CD8-positive, alpha-beta memory T cell (primary cell): ENCODE measurements around the gene ENTPD5. TPM values are rescaled to one million over a fixed set of nuclear protein-coding genes. Genes with fewer than 3 reads are reported as not detected.
A peak's percentile ranks its signal among the peaks of the same experiment; 100 is the strongest.

ENCODE experiments used
- CTCF ChIA-PET: fragments of 350-600 bp; sonication (Branson Sonifier 250); formaldehyde crosslinking; loops from one replicate; lab custom pipeline; 2021; ENCODE audit warnings: antibody characterized with exemption; lab: Charles Lee
- POLR2A ChIA-PET: fragments of 350-600 bp; sonication (Branson Sonifier 250); formaldehyde crosslinking; loops from one replicate; lab custom pipeline; 2021; ENCODE audit warnings: antibody characterized with exemption; lab: Charles Lee
- DNase-seq, 5 donors: peaks; one replicate each; pipeline versions ENCODE4 v3.0.0 to v3.0.0-alpha.2; 2020 to 2022; ENCODE audit warnings: mixed read lengths in 1 of 5
- H3K27ac ChIP-seq: one replicate; pipeline ENCODE4 v1.7.0; 2013; ENCODE audit warnings: low read depth, mild to moderate bottlenecking, low read length, moderate library complexity
- H3K27me3 ChIP-seq: 2 replicates; pipeline ENCODE4 v1.7.0; 2013; ENCODE audit warnings: low read length, mild to moderate bottlenecking; ENCODE audit not compliant: insufficient read depth, poor library complexity, severe bottlenecking
- H3K36me3 ChIP-seq: 2 replicates; pipeline ENCODE4 v1.7.0; 2013; ENCODE audit warnings: mild to moderate bottlenecking, low read length, moderate library complexity; ENCODE audit not compliant: insufficient read depth
- H3K4me1 ChIP-seq: 2 replicates; pipeline ENCODE4 v1.7.0; 2013; ENCODE audit warnings: mild to moderate bottlenecking, low read length, moderate library complexity; ENCODE audit not compliant: insufficient read depth
- H3K4me3 ChIP-seq: 2 replicates; pipeline ENCODE4 v1.7.0; 2013; ENCODE audit warnings: mild to moderate bottlenecking, low read length
- H3K9me3 ChIP-seq: 2 replicates; pipeline ENCODE4 v1.7.0; 2013; ENCODE audit warnings: mild to moderate bottlenecking, low read length
- H3K27ac Mint-ChIP-seq, 8 donors: one replicate each; pipeline ENCODE4 v1.8.0; 2020 to 2021; ENCODE audit warnings: mixed read lengths in 8 of 8, mild to moderate bottlenecking in 6 of 8, inconsistent platforms in 3 of 8, moderate library complexity in 3 of 8
- H3K27me3 Mint-ChIP-seq, 2 donors: one replicate each; pipeline ENCODE4 v1.8.0; 2020 to 2021; ENCODE audit warnings: mixed read lengths in 2 of 2, mild to moderate bottlenecking in 1 of 2, moderate library complexity in 1 of 2
- H3K36me3 Mint-ChIP-seq, 3 donors: one replicate each; pipeline ENCODE4 v1.8.0; 2020 to 2021; ENCODE audit warnings: mixed read lengths in 3 of 3, inconsistent platforms in 1 of 3, mild to moderate bottlenecking in 1 of 3
- H3K4me1 Mint-ChIP-seq, 3 donors: one replicate each; pipeline ENCODE4 v1.8.0; 2020 to 2021; ENCODE audit warnings: mixed read lengths in 3 of 3, inconsistent platforms in 1 of 3, mild to moderate bottlenecking in 1 of 3
- H3K4me3 Mint-ChIP-seq, 7 donors: one replicate each; pipeline ENCODE4 v1.8.0; 2020 to 2021; ENCODE audit warnings: mixed read lengths in 7 of 7, mild to moderate bottlenecking in 6 of 7, moderate library complexity in 4 of 7, inconsistent platforms in 2 of 7
- H3K9me3 Mint-ChIP-seq, 5 donors: one replicate each; pipeline ENCODE4 v1.8.0; 2020 to 2022; ENCODE audit warnings: mixed read lengths in 5 of 5, mild to moderate bottlenecking in 3 of 5, moderate library complexity in 2 of 5, inconsistent platforms in 1 of 5
- polyA plus RNA-seq: library from polyadenylated mRNA; unstranded; fragments of 300-500 nt; fragmentation: Illumina TruSeq; gene quantifications from one replicate; pipeline ENCODE4 v1.2.3, GENCODE V29; 2021
- total RNA-seq, 2 experiments: library from RNA; stranded (reverse); gene quantifications; one replicate each; pipeline ENCODE4 v1.2.3, GENCODE V29; 2021

ENTPD5 gene
- total and polyA plus RNA-seq, 3 experiments from 2014 or later: 8.5 to 13.3 (median 12.4) TPM

- Histone ChIP-seq H3K4me1 (no peaks in the 10 kb centered on the region), H3K36me3 (no peaks in the 10 kb centered on the region), H3K27ac (no peak overlapping the region), H3K9me3 (no peaks in the 10 kb centered on the region), H3K27me3 (no peaks in the 10 kb centered on the region), H3K4me3 (no peak overlapping the region)
- H3K27ac Mint-ChIP-seq: no peak overlapping the region
- H3K36me3 Mint-ChIP-seq: peaks cover 0 to 54% (median 12%) of the 10 kb centered on the region in 3 donors
- no peaks in the 10 kb centered on the region for H3K4me1 Mint-ChIP-seq
- H3K4me3 Mint-ChIP-seq: no peak overlapping the region
- ChIA-PET POLR2A (interaction anchor here (0.6 to 0.7 kb wide), 2 partner anchors 15 to 28 kb away, joined by 3 to 5 read pairs; no protein-coding TSS in a partner anchor), CTCF (no interaction called here)
- no peak for DNase-seq
- no peaks in the 10 kb centered on the region for H3K27me3 Mint-ChIP-seq
- no peaks in the 10 kb centered on the region for H3K9me3 Mint-ChIP-seq
Observed at GRCh38 chr14:73976125-73976524, 43.0 kb downstream of the ENTPD5 start.

- POLR2A ChIA-PET: no interaction called here
- CTCF ChIA-PET: no interaction called here
Observed at GRCh38 chr14:73973497-73973896, 45.6 kb downstream of the ENTPD5 start.

GRCh38 chr14:73968885-73969284 lies 50.2 kb downstream of the ENTPD5 start:
- no peaks in the 10 kb centered on the region for H3K9me3 Mint-ChIP-seq
- no peak overlapping the region for H3K4me3 ChIP-seq
- no peaks in the 10 kb centered on the region for H3K27me3 Mint-ChIP-seq
- ChIA-PET POLR2A (no interaction called here), CTCF (no interaction called here)
- peak overlapping the region in 3 of 8 donors; percentile 25 to 91 (median 52) for H3K27ac Mint-ChIP-seq
- H3K36me3 ChIP-seq: no peaks in the 10 kb centered on the region
- no peaks in the 10 kb centered on the region for H3K4me1 ChIP-seq
- H3K4me1 Mint-ChIP-seq: peaks cover 0 to 1% (median 0%) of the 10 kb centered on the region in 3 donors
- no peaks in the 10 kb centered on the region for H3K9me3 ChIP-seq
- peaks cover 0 to 70% (median 5%) of the 10 kb centered on the region in 3 donors for H3K36me3 Mint-ChIP-seq
- H3K4me3 Mint-ChIP-seq: no peak overlapping the region
- H3K27me3 ChIP-seq: no peaks in the 10 kb centered on the region
- no peak for DNase-seq
- H3K27ac ChIP-seq: no peak overlapping the region

More at GRCh38 chr14:73973497-73973896, 45.6 kb downstream of the ENTPD5 start:
- no peak overlapping the region for H3K27ac Mint-ChIP-seq
- no peaks in the 10 kb centered on the region for H3K9me3 Mint-ChIP-seq
- DNase-seq: no peak
- Histone ChIP-seq H3K9me3 (no peaks in the 10 kb centered on the region), H3K27me3 (no peaks in the 10 kb centered on the region), H3K4me1 (no peaks in the 10 kb centered on the region), H3K4me3 (no peak overlapping the region), H3K27ac (no peak overlapping the region), H3K36me3 (no peaks in the 10 kb centered on the region)
- H3K36me3 Mint-ChIP-seq: peaks cover 0 to 68% (median 8%) of the 10 kb centered on the region in 3 donors
- no peak overlapping the region for H3K4me3 Mint-ChIP-seq
- no peaks in the 10 kb centered on the region for H3K27me3 Mint-ChIP-seq
- no peaks in the 10 kb centered on the region for H3K4me1 Mint-ChIP-seq

- no peak for DNase-seq
- no peak overlapping the region for H3K4me3 ChIP-seq
- Mint-ChIP-seq H3K27me3 (no peaks in the 10 kb centered on the region), H3K36me3 (peaks cover 0 to 78% (median 11%) of the 10 kb centered on the region in 3 donors), H3K27ac (peak overlapping the region in 4 of 8 donors; percentile 8 to 87 (median 73)), H3K9me3 (no peaks in the 10 kb centered on the region), H3K4me1 (peaks cover 0 to 1% (median 0%) of the 10 kb centered on the region in 3 donors), H3K4me3 (no peak overlapping the region)
- H3K36me3 ChIP-seq: peaks cover 14% of the 10 kb centered on the region
- H3K4me1 ChIP-seq: no peaks in the 10 kb centered on the region
- no peak overlapping the region for H3K27ac ChIP-seq
- no peaks in the 10 kb centered on the region for H3K9me3 ChIP-seq
- ChIA-PET POLR2A (no interaction called here), CTCF (no interaction called here)
- no peaks in the 10 kb centered on the region for H3K27me3 ChIP-seq
Observed at GRCh38 chr14:73965216-73965615, 53.9 kb downstream of the ENTPD5 start.

- H3K27me3 ChIP-seq: no peaks in the 10 kb centered on the region
- DNase-seq: no peak
- CTCF ChIA-PET: interaction anchor here (1.2 kb wide), 1 partner anchor 11 kb away, joined by 3 read pairs; the partner anchor contains the start of genes COQ6 and FAM161B
- H3K9me3 ChIP-seq: no peaks in the 10 kb centered on the region
- no peak overlapping the region for H3K4me3 Mint-ChIP-seq
- POLR2A ChIA-PET: no interaction called here
- no peaks in the 10 kb centered on the region for H3K4me1 ChIP-seq
- peaks cover 0 to 1% (median 0%) of the 10 kb centered on the region in 3 donors for H3K4me1 Mint-ChIP-seq
- no peaks in the 10 kb centered on the region for H3K27me3 Mint-ChIP-seq
- no peaks in the 10 kb centered on the region for H3K9me3 Mint-ChIP-seq
- no peak overlapping the region for H3K27ac Mint-ChIP-seq
- no peak overlapping the region for H3K27ac ChIP-seq
- H3K36me3 ChIP-seq: peaks cover 39% of the 10 kb centered on the region
- H3K36me3 Mint-ChIP-seq: peaks cover 0 to 85% (median 18%) of the 10 kb centered on the region in 3 donors
- no peak overlapping the region for H3K4me3 ChIP-seq
Observed at GRCh38 chr14:73961192-73961591, 57.9 kb downstream of the ENTPD5 start.

- Mint-ChIP-seq H3K4me3 (no peak overlapping the region), H3K4me1 (no peaks in the 10 kb centered on the region), H3K36me3 (peaks cover 0 to 87% (median 22%) of the 10 kb centered on the region in 3 donors), H3K27ac (peak overlapping the region in 1 of 8 donors; percentile 42), H3K27me3 (no peaks in the 10 kb centered on the region), H3K9me3 (no peaks in the 10 kb centered on the region)
- ChIA-PET CTCF (no interaction called here), POLR2A (no interaction called here)
- Histone ChIP-seq H3K4me3 (no peak overlapping the region), H3K27ac (no peak overlapping the region), H3K4me1 (no peaks in the 10 kb centered on the region), H3K36me3 (peaks cover 39% of the 10 kb centered on the region), H3K27me3 (no peaks in the 10 kb centered on the region), H3K9me3 (no peaks in the 10 kb centered on the region)
- DNase-seq: no peak
Observed at GRCh38 chr14:73958591-73958990, 60.5 kb downstream of the ENTPD5 start.

GRCh38 chr14:73955674-73956073 lies 63.4 kb downstream of the ENTPD5 start:
- Histone ChIP-seq H3K4me3 (no peak overlapping the region), H3K4me1 (peaks cover 3% of the 10 kb centered on the region), H3K27me3 (no peaks in the 10 kb centered on the region), H3K36me3 (peaks cover 29% of the 10 kb centered on the region), H3K27ac (no peak overlapping the region), H3K9me3 (no peaks in the 10 kb centered on the region)
- DNase-seq: no peak
- ChIA-PET CTCF (no interaction called here), POLR2A (no interaction called here)
- Mint-ChIP-seq H3K36me3 (peaks cover 0 to 68% (median 15%) of the 10 kb centered on the region in 3 donors), H3K27me3 (no peaks in the 10 kb centered on the region), H3K9me3 (no peaks in the 10 kb centered on the region), H3K4me1 (peaks cover 10 to 16% (median 16%) of the 10 kb centered on the region in 3 donors), H3K27ac (no peak overlapping the region), H3K4me3 (peak overlapping the region in 1 of 7 donors; percentile 46)

GRCh38 chr14:73953731-73954130 lies 65.4 kb downstream of the ENTPD5 start:
- no peak for DNase-seq

More at GRCh38 chr14:73953731-73954130, 65.4 kb downstream of the ENTPD5 start:
- Mint-ChIP-seq H3K27me3 (no peaks in the 10 kb centered on the region), H3K36me3 (peaks cover 0 to 59% (median 8%) of the 10 kb centered on the region in 3 donors), H3K4me1 (peaks cover 14 to 28% (median 25%) of the 10 kb centered on the region in 3 donors), H3K9me3 (no peaks in the 10 kb centered on the region), H3K4me3 (no peak overlapping the region), H3K27ac (peak overlapping the region in 4 of 8 donors; percentile 29 to 53 (median 41))
- H3K9me3 ChIP-seq: no peaks in the 10 kb centered on the region
- H3K27ac ChIP-seq: no peak overlapping the region
- H3K36me3 ChIP-seq: peaks cover 12% of the 10 kb centered on the region
- CTCF ChIA-PET: no interaction called here
- H3K27me3 ChIP-seq: no peaks in the 10 kb centered on the region
- peaks cover 6% of the 10 kb centered on the region for H3K4me1 ChIP-seq
- POLR2A ChIA-PET: no interaction called here
- H3K4me3 ChIP-seq: no peak overlapping the region
